HG02884 (cell line): ENCODE results near the gene GNLY.
"Not testable (repeated sequence)": the region's sequence is repeated elsewhere in the genome, so short reads cannot be mapped to it uniquely, and the experiment has no call there.

Experiments
- ATAC-seq: cut with Tn5 transposase; IDR thresholded peaks from one replicate; pipeline ENCODE4 v1.9.1; 2021; ENCODE audit warnings: mild to moderate bottlenecking, moderate library complexity; ENCODE audit not compliant: unreplicated experiment

The GNLY gene

DNA sequence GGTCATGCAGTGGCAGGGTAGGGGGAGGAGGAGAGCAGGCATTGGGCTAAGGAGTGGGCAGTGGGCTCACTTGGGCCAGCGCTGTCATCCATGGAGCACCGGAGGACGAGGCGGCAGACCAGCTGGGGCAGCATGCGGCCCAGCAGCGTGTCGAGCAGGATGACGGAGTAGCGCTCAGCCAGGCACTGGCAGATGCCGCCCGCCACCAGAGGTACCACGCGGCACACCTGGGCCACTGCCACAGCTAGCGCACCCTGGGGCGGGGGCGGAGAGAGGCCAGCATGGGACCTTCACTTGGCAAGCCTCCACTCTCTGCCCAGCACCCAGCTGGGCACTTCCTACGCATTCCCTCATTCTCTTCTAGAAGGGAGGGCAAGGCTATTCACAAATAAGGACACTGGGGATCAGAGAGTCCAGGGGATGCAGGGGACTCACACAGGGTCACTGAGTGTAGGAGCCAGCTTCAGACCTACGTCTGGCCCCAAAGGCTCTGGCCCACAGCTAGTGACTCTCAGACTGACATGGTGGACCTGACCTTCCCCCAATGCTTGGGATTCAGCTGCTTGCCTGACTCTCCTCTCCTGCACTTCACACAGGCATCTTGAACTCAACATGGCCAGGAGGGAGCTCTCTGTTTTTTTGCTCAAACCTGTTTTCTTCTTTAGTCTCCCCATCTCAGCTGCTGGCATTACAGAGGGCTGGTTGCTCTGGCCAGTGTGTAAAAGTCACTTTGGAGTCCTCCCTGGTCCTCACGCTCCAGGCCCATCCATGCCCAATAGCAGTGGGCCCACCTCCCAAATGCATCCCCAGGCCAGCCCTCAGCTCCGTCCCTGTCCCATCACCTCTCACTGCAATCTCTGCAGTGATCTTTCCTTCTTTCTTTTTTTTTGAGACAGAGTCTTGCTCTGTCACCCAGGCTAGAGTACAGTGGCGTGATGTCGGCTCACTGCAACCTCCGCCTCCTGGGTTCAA, 30.3 kb upstream of the GNLY start:
- ATAC-seq = no peak

- no peak for ATAC-seq
Observed at GRCh38 chr2:85665264-85665937, 28.8 kb upstream of the GNLY start.

GRCh38 chr2:85666016-85666415, 28.1 kb upstream of the GNLY start:
- ATAC-seq = no peak

- ATAC-seq = no peak
Observed at GRCh38 chr2:85666435-85667316, 27.5 kb upstream of the GNLY start.

DNA sequence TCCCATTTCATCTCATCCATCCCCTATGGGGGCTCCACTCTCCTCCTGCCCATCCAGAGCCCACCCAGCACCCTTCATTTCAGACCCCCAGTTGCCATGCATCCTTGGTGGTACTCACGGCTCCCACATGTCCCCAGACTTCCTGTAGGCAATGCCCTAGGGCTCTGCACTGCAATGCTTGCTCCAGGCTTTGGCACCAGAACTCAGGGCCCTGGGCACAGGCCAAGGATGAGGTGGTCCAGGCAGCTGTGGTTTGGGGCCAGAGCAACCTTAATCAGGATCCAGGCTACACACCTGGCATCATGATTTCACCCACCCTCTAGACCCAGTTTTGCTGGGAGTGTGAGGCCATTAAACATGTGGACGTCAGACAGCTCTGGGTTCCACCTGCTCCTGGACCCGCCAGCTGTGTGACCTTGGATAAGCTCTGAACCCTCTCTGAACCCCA, 26.6 kb upstream of the GNLY start:
- ATAC-seq = no peak

DNA sequence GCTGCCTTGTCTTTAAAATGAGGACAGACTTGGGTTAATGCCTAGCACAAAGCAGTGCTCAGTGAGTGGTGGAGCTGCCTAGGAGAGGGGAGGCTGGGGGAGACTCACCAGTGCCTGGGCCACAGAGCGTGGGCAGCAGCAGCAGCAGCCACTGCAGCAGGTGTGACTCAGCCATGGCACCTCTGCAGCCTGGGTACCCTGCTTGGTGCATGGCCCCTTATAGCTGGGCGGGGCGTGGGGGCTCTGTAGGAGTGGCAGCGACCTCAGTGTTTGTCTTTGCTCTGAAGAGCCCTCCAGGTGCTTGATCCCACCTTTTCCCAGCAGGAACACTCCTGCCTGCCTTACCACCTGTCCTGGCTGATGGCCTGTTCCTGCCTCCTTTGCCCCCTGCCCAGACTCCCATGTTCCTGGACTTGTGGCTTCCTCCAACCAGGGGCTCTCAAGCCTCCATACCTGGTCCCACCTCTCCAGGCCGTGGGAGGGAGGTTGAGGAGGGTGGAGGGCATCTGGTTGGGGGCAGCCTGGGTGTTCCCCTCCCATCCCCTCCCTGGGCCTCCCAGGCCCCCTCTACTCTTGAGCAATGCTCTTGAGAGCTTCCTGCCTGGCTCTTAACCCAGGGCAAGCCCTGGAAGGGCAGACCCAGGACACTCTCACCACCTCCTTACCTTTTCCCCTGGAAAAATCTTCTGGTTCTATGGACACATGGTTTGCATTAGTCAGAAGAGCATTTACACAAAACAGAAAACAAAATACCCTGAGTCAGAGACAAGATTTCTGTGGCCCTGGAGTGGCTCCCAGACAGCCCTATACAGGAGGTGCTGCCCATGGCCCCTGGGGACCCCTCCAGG, 25.9 kb upstream of the GNLY start, which contains the start of gene SFTPB:
Gene SFTPB, minus strand, starts transcription at position 191 of the 848 bp plus-strand sequence. Its CDS starts 16 bp downstream, at position 175.
- ATAC-seq = no peak

DNA sequence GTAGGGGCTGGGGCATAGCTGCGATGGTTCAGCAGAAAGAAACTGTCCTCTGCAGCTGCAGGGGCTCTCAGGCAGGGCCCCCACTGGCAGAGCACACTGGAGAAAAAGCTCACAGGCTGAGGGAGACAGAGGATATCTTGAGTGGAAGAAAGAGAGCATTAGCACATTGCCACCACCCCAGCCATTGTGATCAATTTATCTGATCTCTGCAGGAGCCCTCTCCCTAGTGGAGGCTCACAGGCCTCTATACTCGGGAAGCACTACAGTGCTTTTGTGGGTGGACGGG, 25.4 kb upstream of the GNLY start:
- no peak for ATAC-seq

DNA sequence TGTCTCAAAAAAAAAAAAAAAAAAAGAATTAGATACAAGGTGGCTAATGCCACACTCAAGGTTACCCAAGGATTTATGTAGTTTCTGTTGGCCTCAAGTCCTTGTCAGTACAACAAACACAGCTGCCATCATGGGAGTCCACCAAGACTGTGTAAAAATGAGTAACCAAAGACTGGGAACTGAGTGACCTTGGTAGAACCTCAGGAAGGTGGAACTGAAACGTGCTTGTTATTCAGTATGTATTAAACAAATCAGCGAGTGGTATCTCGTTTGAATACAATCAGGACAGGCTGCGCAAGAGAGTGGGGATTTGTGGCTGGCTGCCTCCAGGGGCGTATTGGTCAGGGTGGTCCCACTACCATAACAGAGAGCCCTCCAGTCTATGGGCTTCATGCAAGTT, 24.6 kb upstream of the GNLY start:
- peak; percentile 62 for ATAC-seq

- ATAC-seq = not testable (repeated sequence)
Observed at GRCh38 chr2:85670416-85670815, 23.7 kb upstream of the GNLY start.

- ATAC-seq = no peak
Observed at GRCh38 chr2:85672456-85672855, 21.7 kb upstream of the GNLY start.

DNA sequence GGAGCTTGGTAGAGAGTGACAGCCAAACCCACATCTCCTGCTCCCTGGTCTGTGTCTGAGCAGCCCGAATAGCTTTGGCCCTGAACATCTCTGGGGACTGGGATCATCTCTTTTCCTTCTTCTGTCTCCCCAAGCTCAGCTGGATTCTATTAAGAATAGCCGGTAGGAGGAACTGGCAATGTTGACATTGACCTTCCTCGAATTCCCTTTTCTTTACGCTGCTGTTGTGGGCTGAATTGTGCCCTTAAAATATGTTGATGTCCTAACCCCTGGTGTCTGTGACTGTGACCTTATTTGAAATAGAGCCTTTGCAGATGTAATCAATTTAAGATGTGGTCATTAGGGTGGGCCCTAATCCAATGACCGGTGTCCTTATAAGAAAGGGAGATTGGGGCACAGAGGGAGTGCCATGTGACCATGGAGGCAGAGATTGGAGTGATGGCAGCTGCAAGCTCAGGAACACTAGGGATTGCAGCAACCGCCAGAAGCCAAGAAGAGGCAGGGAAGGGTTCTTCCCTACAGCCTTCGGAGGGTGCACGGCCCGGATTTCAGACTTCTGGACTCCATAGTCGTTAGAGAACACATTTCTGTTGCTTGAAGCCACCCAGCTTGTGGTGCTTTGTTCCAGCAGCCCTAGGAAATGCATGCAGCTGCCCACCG, 20.3 kb upstream of the GNLY start:
- no peak for ATAC-seq

DNA sequence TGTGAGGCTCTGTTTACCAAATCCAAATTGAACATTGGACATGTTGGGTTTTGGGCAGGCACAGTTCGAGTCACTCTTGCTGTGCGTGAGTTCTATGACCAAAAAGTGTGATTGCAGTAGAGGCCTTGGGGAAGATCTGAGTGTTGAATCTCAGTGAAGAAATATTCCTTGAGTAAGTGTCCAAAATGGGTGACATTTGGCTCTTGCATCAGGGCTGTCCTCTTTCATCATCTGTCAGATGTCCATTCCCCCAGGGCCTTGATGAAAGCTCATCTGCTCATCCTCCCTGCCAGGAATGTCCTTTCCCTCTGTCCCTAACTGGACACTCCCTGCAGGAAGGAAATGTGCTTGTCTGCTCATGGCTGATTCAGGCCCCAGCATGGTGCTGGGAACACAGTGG, 19.7 kb upstream of the GNLY start:
- ATAC-seq = no peak

- no peak for ATAC-seq
Observed at GRCh38 chr2:85675427-85675826, 18.7 kb upstream of the GNLY start.

DNA sequence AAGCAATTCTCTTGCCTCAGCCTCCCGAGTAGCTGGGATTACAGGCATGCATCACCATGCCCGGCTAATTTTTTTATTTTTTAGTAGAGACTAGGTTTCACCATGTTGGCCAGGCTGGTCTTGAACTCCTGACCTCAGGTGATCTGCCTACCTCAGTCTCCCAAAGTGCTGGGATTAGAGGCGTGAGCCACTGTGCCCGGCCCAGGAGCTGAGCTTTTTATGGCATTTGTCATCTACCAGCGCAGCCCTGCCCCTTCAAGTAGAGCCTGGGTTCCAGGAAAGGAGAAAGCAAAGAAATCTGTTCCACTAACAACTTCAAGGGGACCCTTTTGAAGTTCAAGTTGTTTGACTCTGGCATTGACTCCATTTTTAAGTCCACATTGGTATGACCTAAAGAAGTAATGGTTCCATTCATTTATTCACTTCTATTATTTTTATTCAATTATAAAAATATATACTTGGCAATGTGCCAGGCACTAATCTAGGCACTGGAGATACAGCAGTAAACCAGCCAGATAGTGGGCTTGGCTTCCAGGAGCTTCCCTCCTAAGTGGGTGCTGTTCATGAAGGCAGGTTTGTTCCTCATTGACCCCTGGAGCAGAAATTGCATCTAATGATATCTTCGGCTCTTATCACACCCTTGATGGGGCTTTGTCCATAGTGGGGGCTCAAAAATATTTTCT, 18.2 kb upstream of the GNLY start:
- no peak for ATAC-seq

DNA sequence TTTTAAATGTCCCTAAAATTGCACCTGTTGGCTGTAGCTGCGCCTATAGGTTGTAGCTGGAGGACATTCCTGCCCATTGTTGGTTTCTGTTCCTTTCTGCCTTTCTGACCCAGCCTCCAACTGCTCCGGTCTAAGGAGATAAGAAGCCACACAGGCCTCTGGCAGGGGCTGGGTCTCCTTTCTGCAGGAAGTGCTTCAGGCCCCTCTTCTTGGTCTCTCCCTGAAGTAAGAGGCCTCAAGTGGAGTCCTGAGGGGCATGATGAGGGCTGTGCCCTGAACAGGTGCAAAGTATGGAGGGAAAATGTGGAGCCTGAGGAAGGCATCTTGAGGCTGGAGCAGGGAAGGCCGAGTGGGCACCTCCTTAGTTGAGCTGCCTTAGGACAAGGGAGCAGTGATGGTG, 15.8 kb upstream of the GNLY start:
- ATAC-seq = no peak

DNA sequence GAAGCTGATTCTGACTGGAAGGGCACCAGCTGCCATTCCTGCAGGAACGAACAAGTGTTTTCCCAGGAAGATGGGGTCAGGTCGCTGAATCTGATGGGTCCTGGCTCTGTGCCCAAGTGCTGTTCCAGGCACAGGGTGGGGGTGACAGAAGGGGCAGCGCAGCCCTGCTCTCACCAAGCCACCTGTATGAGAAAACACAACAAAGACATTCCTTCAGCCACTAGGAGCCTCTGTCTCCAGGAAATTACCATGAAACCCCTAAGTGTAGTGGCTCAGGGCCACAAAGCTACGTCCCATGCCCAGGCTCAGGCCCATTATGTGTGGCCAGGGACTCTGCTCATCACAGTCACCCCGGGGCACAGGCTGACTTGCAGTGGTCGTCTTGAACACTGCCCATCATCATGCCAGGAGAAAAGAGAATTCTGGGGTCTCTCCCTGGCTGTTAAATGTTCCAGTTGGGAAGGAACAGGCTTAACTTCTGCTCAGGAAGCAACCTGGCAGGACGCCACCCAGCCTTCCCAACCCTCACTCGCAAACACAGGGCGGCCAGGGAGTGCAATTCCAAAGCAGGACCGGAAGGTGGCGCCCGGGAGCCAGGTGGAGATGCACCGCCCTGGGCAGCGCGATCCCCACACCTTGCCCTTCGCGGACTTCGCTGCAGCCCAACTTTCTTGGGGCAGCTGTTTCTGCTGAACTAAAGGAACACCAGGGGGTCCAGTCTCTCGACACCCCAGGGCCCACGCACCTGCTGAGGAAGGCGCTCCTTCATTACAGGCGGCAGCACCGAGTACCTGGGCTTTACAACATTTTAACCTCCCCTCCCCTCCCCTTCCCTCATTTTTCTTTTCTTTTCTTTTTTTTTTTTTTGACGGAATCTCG, 15.1 kb upstream of the GNLY start:
- ATAC-seq = peak; percentile 69

GRCh38 chr2:85680707-85681371, 13.3 kb upstream of the GNLY start:
- ATAC-seq = no peak

GRCh38 chr2:85681372-85681763, 12.8 kb upstream of the GNLY start:
- no peak for ATAC-seq
